Stomach (tissue), 4 donors: ENCODE results near the gene GPC6.

Source experiments
- POLR2A ChIP-seq, 4 donors: fragments of 450-650 bp; IDR thresholded peaks; one replicate each; pipeline ENCODE4 v1.6.1; 2016; ENCODE audit warnings: antibody characterized with exemption in 4 of 4, control low read depth in 2 of 4, mild to moderate bottlenecking in 1 of 4, moderate library complexity in 1 of 4
- TF ChIP-seq, protein P1 (sequence below), 7 experiments: fragments of 450-650 bp in 4 of 7; fragments of 200-600 bp in 3 of 7; sonication (generic) in 3 of 7; IDR thresholded peaks; one replicate each; pipeline ENCODE4 v1.5.1; 2016 to 2019; ENCODE audit warnings: antibody characterized with exemption in 7 of 7, control low read depth in 2 of 7, mild to moderate bottlenecking in 1 of 7

DNA sequence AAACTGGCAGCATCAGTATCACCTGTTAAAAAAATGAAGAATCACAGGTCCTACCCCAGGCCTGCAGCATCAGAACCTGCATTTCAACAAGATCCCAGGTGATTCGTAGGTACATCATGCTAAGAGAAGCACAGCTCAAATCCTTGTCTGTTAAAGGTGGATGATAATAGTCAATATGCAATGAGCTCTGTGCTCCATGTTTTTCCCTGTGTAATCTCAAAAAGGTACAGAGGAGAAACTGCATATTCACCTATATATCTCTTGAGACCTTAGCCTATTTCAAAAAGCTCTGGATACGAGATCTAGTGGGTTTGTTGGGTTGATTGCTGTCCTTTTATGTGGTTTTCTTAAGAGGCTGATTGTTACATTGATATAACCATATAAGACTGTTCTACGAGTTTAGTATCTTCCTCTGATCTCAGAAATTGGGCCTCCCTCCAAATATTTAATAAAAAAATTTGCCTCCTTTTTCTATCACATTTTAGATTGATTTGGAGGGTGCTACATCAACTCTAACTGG lies 1104.0 kb downstream of the GPC6 start:
- no peak for TF ChIP-seq POLR2A (IDR thresholded peaks at IDR 0.05)
- TF ChIP-seq, protein P1, sequence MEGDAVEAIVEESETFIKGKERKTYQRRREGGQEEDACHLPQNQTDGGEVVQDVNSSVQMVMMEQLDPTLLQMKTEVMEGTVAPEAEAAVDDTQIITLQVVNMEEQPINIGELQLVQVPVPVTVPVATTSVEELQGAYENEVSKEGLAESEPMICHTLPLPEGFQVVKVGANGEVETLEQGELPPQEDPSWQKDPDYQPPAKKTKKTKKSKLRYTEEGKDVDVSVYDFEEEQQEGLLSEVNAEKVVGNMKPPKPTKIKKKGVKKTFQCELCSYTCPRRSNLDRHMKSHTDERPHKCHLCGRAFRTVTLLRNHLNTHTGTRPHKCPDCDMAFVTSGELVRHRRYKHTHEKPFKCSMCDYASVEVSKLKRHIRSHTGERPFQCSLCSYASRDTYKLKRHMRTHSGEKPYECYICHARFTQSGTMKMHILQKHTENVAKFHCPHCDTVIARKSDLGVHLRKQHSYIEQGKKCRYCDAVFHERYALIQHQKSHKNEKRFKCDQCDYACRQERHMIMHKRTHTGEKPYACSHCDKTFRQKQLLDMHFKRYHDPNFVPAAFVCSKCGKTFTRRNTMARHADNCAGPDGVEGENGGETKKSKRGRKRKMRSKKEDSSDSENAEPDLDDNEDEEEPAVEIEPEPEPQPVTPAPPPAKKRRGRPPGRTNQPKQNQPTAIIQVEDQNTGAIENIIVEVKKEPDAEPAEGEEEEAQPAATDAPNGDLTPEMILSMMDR (IDR thresholded peaks at IDR 0.05), result no peak
